Esophagus muscularis mucosa (tissue), 3 donors: ENCODE measurements around the gene AMDHD1.

ENCODE experiments used
- POLR2A ChIP-seq: fragments of 450-650 bp; IDR thresholded peaks from one replicate; pipeline ENCODE4 v1.6.1; 2017; ENCODE audit warnings: antibody characterized with exemption, moderate library complexity, mild to moderate bottlenecking, low read depth
- TF ChIP-seq, protein P1 (sequence below), 3 experiments: fragments of 200-600 bp in 2 of 3; fragments of 450-650 bp in 1 of 3; sonication (generic) in 2 of 3; IDR thresholded peaks; one replicate each; pipeline ENCODE4 v1.5.1; 2017 to 2019; ENCODE audit warnings: antibody characterized with exemption in 3 of 3, mild to moderate bottlenecking in 2 of 3, moderate library complexity in 1 of 3

DNA sequence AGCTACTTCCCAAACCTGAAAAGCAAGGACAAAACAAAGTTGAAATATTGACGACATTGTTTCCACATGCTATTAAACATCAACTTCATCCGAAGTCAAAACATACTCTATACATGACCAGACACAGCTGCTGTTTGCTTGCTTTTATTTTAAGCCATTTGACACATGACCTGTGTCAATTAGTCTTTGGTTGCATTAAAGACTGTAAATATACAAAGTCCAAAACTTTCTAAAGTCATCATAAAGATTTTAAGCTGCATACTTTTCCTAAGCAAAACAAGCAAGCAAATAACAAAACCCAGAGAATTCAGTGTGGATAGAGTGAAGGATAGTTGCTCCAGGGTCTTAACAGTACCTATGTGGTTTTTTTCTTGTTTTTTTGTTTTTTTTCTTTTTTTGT, 31.2 kb downstream of the AMDHD1 start:
- TF ChIP-seq, protein P1, sequence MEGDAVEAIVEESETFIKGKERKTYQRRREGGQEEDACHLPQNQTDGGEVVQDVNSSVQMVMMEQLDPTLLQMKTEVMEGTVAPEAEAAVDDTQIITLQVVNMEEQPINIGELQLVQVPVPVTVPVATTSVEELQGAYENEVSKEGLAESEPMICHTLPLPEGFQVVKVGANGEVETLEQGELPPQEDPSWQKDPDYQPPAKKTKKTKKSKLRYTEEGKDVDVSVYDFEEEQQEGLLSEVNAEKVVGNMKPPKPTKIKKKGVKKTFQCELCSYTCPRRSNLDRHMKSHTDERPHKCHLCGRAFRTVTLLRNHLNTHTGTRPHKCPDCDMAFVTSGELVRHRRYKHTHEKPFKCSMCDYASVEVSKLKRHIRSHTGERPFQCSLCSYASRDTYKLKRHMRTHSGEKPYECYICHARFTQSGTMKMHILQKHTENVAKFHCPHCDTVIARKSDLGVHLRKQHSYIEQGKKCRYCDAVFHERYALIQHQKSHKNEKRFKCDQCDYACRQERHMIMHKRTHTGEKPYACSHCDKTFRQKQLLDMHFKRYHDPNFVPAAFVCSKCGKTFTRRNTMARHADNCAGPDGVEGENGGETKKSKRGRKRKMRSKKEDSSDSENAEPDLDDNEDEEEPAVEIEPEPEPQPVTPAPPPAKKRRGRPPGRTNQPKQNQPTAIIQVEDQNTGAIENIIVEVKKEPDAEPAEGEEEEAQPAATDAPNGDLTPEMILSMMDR (IDR thresholded peaks at IDR 0.05) = no peak
- TF ChIP-seq POLR2A = no peak
